ENCODE results near the gene PTPRC.

The PTPRC gene

DNA sequence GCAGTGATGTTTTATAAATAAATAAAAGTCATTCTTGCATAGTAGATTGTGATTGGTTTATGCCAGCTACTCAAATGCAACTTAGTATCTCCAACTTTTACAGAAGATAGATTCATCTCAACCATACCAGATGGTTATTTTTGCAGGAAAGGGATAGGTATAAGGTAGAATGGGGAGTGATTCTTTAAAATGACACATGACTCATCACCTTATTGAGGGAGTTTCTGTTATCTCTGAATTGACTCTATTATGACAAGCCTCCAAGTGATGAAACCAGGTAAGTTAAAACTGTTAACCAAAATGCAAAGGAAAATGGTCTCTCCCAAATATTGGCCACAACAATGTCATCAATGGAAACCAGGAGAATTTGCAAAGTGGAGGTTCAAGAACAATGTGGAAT lies 54.5 kb downstream of the PTPRC start:
- no peak for DNase-seq (ENCODE audit: low read depth, low spot score)
- Histone ChIP-seq H3K4me3 (ENCODE audit: insufficient read length, low read depth) (no peak overlapping the region), H3K9ac (ENCODE audit: insufficient read length, low read depth) (no peak overlapping the region), H3K4me1 (ENCODE audit: insufficient read depth, insufficient read length) (no peaks in the 10 kb centered on the region), H3K27me3 (ENCODE audit: insufficient read depth, insufficient read length) (no peaks in the 10 kb centered on the region), H3K9me3 (ENCODE audit: insufficient read depth, low read length) (no peaks in the 10 kb centered on the region), H3K36me3 (ENCODE audit: insufficient read depth, insufficient read length, low read length) (no peaks in the 10 kb centered on the region)
- TF ChIP-seq ZNF274 (IDR thresholded peaks at IDR 0.05; ENCODE audit: low read depth, low read length) (no peak), SUZ12 (IDR thresholded peaks at IDR 0.05; ENCODE audit: extremely low read depth, insufficient read depth, insufficient read length) (no peak), YY1 (IDR thresholded peaks at IDR 0.05; ENCODE audit: insufficient read depth, insufficient read length) (no peak)

DNA sequence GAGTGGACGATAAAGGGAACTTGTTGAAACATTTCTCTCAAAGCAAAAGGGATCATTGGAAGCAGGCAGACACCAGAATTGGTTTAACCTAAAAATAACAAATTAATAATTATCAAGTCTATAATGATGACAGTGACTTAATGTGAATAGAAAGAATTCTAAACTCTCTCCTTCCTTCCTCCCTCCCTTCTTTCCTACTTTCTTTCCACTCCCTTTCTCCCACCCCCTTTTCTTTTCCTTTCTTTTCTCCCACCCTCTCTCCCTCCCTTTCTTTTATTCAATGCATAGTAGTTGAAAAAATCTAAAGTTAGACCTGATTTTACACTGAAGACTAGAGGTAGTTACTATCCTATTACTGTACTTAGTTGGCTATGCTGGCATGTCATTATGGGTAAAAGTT lies 55.7 kb downstream of the PTPRC start:
- H3K4me3 ChIP-seq (ENCODE audit: insufficient read length, low read depth): no peak overlapping the region
- no peak for DNase-seq (ENCODE audit: low read depth, low spot score)
- no peak overlapping the region for H3K9ac ChIP-seq (ENCODE audit: insufficient read length, low read depth)
- no peak for TF ChIP-seq SUZ12 (IDR thresholded peaks at IDR 0.05; ENCODE audit: extremely low read depth, insufficient read depth, insufficient read length)
- TF ChIP-seq ZNF274 (IDR thresholded peaks at IDR 0.05; ENCODE audit: low read depth, low read length): no peak
- no peak for TF ChIP-seq YY1 (IDR thresholded peaks at IDR 0.05; ENCODE audit: insufficient read depth, insufficient read length)
- no peaks in the 10 kb centered on the region for H3K27me3 ChIP-seq (ENCODE audit: insufficient read depth, insufficient read length)
- no peaks in the 10 kb centered on the region for H3K9me3 ChIP-seq (ENCODE audit: insufficient read depth, low read length)
- H3K4me1 ChIP-seq (ENCODE audit: insufficient read depth, insufficient read length): no peaks in the 10 kb centered on the region
- H3K36me3 ChIP-seq (ENCODE audit: insufficient read depth, insufficient read length, low read length): no peaks in the 10 kb centered on the region

DNA sequence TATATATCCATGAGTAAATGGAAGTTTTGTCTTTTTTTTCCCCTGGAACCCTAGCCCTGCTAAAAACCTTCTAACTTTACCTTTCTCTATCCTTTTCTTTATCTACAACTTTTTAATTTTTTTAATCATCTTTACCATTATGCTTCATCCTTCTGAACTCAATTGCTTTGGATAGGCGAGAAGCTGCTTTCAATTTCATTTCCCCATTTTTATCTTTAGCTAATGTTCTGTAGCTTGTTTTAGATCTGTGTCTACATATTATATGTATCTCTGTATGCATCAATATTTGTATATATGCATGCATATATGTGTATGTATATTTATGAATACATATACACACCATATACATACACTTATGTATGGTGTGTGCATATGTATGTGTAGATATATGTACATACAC lies 57.4 kb downstream of the PTPRC start:
- H3K4me1 ChIP-seq (ENCODE audit: insufficient read depth, insufficient read length): no peaks in the 10 kb centered on the region
- TF ChIP-seq YY1 (IDR thresholded peaks at IDR 0.05; ENCODE audit: insufficient read depth, insufficient read length) (no peak), SUZ12 (IDR thresholded peaks at IDR 0.05; ENCODE audit: extremely low read depth, insufficient read depth, insufficient read length) (no peak), ZNF274 (IDR thresholded peaks at IDR 0.05; ENCODE audit: low read depth, low read length) (no peak)

DNA sequence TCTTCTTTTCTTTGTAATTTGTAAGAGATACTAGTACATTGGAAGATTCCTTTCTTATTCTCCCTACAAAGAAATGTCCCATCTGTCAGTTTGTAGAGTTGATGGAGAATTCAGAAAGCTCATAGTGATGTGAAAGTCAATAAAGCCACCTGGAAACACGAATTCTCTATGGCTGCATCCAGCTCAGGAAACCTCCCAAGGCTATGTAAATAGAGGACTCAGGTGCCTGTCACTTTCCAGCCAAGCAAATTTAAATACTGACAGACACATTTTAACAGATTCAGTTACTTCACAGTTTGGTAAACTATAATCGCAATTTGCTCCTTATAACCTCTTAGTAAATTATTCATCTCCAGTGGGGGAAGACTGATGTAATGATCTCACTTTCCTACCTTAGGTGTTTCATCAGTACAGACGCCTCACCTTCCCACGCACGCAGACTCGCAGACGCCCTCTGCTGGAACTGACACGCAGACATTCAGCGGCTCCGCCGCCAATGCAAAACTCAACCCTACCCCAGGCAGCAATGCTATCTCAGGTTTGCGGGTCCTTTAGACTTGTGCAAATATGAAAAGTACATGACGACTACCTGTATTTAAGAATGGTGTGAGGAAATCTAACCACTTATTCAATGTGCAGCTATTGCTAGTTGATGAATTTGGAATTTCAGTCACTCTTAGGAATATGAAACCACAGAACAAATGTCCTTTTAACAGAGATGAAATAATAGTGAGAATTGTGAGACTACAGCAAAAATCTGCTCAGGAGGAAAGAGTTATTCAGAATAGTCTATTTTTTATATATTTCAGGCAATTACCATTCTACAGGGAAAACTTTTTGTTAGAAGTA lies 60.6 kb downstream of the PTPRC start:
- Histone ChIP-seq H3K4me1 (ENCODE audit: insufficient read depth, insufficient read length) (no peaks in the 10 kb centered on the region), H3K9ac (ENCODE audit: insufficient read length, low read depth) (no peak overlapping the region), H3K27me3 (ENCODE audit: insufficient read depth, insufficient read length) (no peaks in the 10 kb centered on the region), H3K9me3 (ENCODE audit: insufficient read depth, low read length) (no peaks in the 10 kb centered on the region), H3K36me3 (ENCODE audit: insufficient read depth, insufficient read length, low read length) (no peaks in the 10 kb centered on the region), H3K4me3 (ENCODE audit: insufficient read length, low read depth) (no peak overlapping the region)
- no peak for TF ChIP-seq ZNF274 (IDR thresholded peaks at IDR 0.05; ENCODE audit: low read depth, low read length)
- TF ChIP-seq SUZ12 (IDR thresholded peaks at IDR 0.05; ENCODE audit: extremely low read depth, insufficient read depth, insufficient read length): no peak
- no peak for TF ChIP-seq YY1 (IDR thresholded peaks at IDR 0.05; ENCODE audit: insufficient read depth, insufficient read length)
- peak; percentile 62 for DNase-seq (ENCODE audit: low read depth, low spot score)

More for the DNA sequence above, 57.4 kb downstream of the PTPRC start:
- DNase-seq (ENCODE audit: low read depth, low spot score): no peak
- Histone ChIP-seq H3K36me3 (ENCODE audit: insufficient read depth, insufficient read length, low read length) (no peaks in the 10 kb centered on the region), H3K9me3 (ENCODE audit: insufficient read depth, low read length) (no peaks in the 10 kb centered on the region), H3K27me3 (ENCODE audit: insufficient read depth, insufficient read length) (no peaks in the 10 kb centered on the region), H3K9ac (ENCODE audit: insufficient read length, low read depth) (no peak overlapping the region), H3K4me3 (ENCODE audit: insufficient read length, low read depth) (no peak overlapping the region)

DNA sequence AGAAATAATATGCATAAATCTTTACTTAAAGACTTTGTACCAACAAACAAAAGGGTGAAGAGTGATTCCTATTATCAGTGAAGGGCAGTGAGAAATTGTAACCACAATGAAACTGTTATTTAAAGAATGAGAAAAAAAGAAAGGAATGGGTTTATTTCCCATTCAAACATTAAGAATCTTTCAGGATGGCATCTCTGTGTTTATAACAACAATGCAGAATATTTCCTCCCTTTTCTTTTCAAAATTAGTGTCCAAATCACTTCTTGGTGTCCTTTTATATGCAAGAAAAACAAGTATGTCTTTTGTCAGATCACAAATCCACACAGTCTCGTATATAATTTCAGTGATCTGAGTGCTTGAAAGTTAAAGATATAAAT lies 61.2 kb downstream of the PTPRC start:
- Histone ChIP-seq H3K9ac (ENCODE audit: insufficient read length, low read depth) (no peak overlapping the region), H3K9me3 (ENCODE audit: insufficient read depth, low read length) (no peaks in the 10 kb centered on the region), H3K36me3 (ENCODE audit: insufficient read depth, insufficient read length, low read length) (no peaks in the 10 kb centered on the region), H3K27me3 (ENCODE audit: insufficient read depth, insufficient read length) (no peaks in the 10 kb centered on the region), H3K4me3 (ENCODE audit: insufficient read length, low read depth) (no peak overlapping the region), H3K4me1 (ENCODE audit: insufficient read depth, insufficient read length) (no peaks in the 10 kb centered on the region)
- TF ChIP-seq ZNF274 (IDR thresholded peaks at IDR 0.05; ENCODE audit: low read depth, low read length): no peak
- TF ChIP-seq YY1 (IDR thresholded peaks at IDR 0.05; ENCODE audit: insufficient read depth, insufficient read length): no peak
- TF ChIP-seq SUZ12 (IDR thresholded peaks at IDR 0.05; ENCODE audit: extremely low read depth, insufficient read depth, insufficient read length): no peak
- DNase-seq (ENCODE audit: low read depth, low spot score): no peak

DNA sequence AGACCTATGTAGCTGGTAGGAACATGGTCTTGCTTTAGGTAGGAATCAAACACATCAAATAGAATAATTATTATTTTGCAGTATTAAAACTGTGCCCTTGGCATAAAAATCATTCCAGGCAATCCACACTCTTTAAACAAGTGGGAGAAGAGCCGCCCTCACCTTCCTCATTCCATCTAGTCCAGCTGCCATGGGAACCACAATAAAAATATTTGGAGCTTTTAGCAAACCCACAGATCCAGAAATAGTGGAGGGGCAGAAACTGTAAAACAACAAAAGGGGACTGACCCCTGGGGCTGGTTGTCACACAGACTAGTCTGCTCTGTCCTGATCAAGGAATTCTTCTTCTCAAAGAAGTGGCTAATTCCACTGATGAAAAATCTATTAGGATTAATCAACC lies 61.6 kb downstream of the PTPRC start:
- Histone ChIP-seq H3K9me3 (ENCODE audit: insufficient read depth, low read length) (no peaks in the 10 kb centered on the region), H3K4me3 (ENCODE audit: insufficient read length, low read depth) (no peak overlapping the region), H3K27me3 (ENCODE audit: insufficient read depth, insufficient read length) (no peaks in the 10 kb centered on the region), H3K9ac (ENCODE audit: insufficient read length, low read depth) (no peak overlapping the region), H3K4me1 (ENCODE audit: insufficient read depth, insufficient read length) (no peaks in the 10 kb centered on the region), H3K36me3 (ENCODE audit: insufficient read depth, insufficient read length, low read length) (no peaks in the 10 kb centered on the region)
- no peak for DNase-seq (ENCODE audit: low read depth, low spot score)
- no peak for TF ChIP-seq SUZ12 (IDR thresholded peaks at IDR 0.05; ENCODE audit: extremely low read depth, insufficient read depth, insufficient read length)
- no peak for TF ChIP-seq YY1 (IDR thresholded peaks at IDR 0.05; ENCODE audit: insufficient read depth, insufficient read length)
- no peak for TF ChIP-seq ZNF274 (IDR thresholded peaks at IDR 0.05; ENCODE audit: low read depth, low read length)

DNA sequence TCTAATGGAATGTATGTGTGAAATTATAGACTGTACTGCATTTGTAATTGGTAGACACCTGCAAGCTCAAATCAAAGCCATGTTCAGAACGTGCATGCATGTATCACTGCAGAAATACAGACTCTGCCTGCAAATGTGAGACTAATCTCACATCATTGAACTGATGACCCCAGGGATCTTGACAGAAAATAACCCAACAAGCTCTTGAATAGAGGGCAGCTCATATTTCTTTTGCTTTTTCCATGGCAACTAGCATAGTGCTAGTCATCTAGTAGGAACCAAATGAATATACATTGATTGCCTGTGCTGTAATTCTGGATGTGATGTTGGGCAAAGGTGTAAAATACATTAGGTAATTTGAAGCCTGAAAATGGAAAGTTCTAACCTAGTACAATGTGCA lies 62.4 kb downstream of the PTPRC start:
- Histone ChIP-seq H3K9ac (ENCODE audit: insufficient read length, low read depth) (no peak overlapping the region), H3K36me3 (ENCODE audit: insufficient read depth, insufficient read length, low read length) (no peaks in the 10 kb centered on the region), H3K27me3 (ENCODE audit: insufficient read depth, insufficient read length) (no peaks in the 10 kb centered on the region), H3K4me1 (ENCODE audit: insufficient read depth, insufficient read length) (no peaks in the 10 kb centered on the region), H3K9me3 (ENCODE audit: insufficient read depth, low read length) (no peaks in the 10 kb centered on the region), H3K4me3 (ENCODE audit: insufficient read length, low read depth) (no peak overlapping the region)
- TF ChIP-seq ZNF274 (IDR thresholded peaks at IDR 0.05; ENCODE audit: low read depth, low read length) (no peak), SUZ12 (IDR thresholded peaks at IDR 0.05; ENCODE audit: extremely low read depth, insufficient read depth, insufficient read length) (no peak), YY1 (IDR thresholded peaks at IDR 0.05; ENCODE audit: insufficient read depth, insufficient read length) (no peak)
- no peak for DNase-seq (ENCODE audit: low read depth, low spot score)
